ENCODE data around the gene STXBP3.
"Not testable (repeated sequence)": the region's sequence is repeated elsewhere in the genome, so short reads cannot be mapped to it uniquely, and the experiment has no call there.

STXBP3 gene

DNA sequence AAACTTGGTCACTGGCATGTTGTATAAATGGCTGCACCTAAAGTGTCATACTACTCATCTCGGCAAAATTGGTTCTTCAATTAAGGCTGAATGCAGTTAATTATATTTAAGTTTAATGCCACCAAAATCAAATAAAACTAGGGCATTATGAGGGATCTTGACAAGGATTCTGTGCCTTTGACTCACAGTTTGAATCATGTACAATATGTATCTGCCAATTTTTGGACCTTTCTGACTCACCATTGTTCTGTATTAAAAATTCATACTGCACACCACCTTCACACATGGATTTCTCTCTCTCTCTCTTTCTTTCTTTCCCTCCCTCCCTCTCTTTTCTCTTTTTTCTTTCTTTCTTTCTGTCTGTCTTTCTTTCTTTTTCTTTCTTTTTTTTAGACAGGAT, 14.1 kb upstream of the STXBP3 start:
- no peak for DNase-seq (ENCODE audit: low spot score)

DNA sequence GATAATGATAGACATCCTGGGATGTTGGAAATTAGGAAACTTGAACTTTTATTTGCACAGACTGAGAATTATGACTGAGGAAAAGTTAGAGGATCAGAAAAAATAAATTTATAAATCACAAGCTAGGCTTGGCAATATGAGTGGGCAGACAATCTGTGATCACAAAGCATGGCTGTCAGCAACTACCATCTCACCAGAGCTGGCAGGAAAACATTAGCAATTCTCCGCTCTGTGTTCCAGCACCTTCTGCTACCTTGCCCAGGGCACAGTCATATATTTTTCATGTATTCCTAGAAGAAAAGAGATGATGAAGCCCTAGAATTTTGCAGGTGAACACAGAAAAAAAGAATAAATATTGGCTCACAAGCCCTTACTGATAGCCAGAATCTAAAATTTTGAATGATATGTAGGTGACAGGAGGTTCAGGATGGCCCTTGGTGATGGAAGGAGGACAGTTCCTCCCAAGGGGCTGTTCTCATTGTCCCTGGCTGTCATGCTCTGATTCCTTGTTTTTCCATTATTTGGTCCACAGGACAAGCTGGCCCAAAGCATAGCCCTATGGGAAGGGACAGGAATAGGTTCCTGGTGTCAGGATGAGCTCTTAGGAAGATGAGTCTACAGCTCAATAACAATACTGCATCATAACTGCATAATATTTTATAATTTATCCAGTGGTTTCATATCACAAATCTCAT, 12.2 kb upstream of the STXBP3 start:
- no peak for DNase-seq (ENCODE audit: low spot score)

DNA sequence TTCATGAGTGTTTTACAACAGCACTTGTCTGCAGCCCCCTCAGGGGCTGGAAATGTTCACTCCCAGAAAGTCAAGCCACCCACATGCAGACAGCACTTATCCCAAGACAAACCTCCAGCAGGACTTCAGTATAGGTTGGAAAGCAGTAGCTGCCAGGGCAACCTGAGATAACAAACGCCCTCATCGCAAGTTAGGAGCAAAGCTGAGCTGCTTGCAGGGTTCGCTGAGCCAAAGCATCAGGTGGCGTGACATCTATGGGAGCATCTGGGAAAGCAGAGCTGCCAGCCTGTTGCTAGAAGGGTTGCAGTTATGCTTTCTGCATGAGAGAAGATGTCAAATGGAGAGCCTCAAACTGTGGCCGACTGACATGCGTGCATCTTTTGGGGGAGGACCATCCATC, 4.2 kb upstream of the STXBP3 start:
- DNase-seq (ENCODE audit: low spot score) = no peak

DNA sequence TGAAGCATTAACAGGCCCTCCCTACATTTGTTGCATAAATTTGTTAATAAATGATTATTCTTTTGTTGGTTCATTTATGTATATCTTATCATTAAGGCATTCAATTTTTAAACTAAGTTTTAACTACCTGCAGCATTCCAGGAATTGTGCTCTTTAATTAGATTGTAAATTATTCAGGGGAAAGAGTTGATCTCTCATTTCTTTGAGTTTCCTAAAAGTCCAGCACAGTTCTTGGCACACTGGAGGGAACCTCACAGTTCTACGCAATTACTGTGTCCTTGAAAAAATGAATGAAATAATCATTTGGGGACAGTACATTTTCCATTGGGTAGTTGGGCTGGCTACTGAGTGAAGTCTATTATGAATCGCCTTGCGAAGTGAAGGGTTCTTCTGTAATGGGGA, 493 bp upstream of the STXBP3 start:
- DNase-seq (ENCODE audit: low spot score) = no peak

DNA sequence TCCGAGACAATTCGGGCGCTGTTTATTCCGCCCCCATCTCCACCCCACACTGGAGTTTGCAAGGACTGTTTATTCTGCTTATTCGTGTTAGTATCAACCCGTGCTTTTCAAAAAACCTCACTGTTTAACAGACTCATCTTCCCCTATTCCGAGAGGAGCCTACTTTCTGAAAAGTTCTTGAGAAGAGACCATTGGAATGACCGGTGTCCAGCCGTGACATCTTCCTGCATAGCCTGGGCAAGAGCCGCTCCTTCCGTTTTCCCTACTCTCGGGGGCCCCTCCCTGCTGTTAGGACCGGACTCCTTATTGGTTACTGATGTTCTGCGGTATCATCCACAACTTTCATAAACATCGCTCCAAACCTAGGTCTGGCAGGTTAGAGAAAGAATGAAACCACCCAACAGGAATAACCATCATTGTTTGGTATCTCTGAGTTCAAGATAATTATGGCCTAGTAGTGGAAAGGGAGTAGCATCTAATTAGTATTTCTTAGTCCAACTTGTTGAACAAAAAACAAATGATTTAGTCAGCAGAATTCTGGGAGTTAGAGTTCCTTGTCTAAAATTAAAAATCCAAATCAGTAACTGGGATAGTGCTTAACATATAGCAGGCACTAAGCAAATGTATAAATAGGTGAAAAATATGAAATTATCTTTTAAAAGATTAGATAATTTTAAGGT, 837 bp downstream of the STXBP3 start:
- peak; percentile 77 for DNase-seq (ENCODE audit: low spot score)

DNA sequence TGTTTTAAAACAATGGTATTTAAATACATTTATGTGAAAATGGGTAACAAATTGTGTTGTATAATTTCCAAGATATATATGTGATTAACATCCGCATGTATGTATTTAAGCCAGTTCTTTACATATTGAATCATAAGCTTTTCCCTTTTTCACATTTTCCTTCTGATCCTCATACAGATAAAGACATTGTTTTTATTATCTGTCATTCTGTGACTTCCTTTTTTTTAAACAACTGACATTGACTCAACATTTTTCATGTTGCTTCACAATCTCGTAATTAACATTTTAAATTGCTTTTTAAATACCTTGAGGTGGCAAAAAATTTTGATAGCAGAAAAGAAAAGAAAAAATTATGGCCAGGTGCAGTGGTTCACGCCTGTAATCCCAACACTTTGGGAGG, 1.4 kb downstream of the STXBP3 start:
- no peak for DNase-seq (ENCODE audit: low spot score)

DNA sequence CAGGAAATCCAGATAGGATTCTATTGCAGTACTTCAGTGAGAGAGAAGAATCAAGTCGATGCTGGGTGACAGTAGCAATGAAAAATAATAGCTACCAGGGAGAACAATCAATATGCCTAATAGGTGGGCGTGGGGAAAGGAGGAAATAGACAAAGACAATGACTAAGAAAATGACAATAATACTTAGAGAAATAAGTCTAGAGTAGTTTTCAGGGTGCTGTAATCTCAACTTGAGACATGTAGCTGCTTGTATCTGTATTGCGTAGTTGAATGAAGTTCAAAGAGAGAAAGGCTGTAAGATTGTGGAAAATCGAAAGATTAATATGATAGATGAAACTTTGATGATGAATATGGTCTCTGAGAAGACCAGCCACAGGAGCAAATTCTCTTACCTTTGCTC, 2.6 kb downstream of the STXBP3 start:
- DNase-seq (ENCODE audit: low spot score) = no peak

DNA sequence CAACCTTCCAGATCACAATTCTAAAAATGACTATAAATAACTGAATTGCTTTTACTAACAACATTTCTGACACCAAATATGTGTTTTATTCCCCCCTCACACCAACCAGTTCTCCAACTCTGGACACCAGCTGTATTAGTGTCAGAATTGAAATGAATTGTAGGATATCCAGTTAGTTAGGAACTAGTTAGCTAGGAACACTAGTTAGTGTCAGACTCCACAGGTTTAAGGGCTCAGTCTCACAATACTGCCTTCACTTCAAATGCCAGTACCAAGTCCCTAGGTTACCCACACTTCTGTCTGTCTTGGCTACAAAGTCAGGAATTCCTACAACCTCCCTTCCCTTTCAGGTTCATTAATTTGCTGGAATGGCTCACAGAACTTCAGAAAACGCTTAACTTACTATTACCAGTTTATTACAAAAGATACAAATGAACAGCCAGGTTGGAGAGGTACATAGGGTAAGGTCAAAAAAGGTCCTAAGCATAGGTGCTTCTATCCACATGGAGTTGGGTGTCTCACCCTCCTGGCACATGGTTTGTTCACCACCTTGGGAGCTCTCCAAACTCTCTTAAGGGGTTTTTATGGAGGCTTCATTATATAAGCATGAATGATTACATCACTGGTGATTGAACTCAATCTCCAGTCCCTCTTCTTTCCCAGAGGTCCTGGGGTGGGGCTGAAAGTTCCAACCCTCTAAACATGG, 4.2 kb downstream of the STXBP3 start:
- no peak for DNase-seq (ENCODE audit: low spot score)

DNA sequence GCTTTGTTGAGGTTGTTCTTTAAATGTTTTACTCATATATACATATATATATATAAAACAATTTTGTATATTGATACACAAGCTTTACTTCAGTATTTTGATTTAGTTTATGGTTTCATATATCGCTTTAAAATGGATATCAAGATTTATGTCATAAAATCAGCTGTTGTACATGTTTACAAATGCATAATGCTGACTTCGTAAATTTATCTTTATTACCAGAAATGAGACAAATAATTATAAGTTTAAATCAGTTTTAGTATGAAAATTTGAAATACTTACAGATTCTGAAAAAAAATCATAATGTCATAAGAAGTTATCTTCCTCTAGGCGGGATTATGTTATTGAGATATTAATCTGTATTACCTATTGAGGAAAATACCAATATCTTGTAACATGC, 6.9 kb downstream of the STXBP3 start:
- no peak for DNase-seq (ENCODE audit: low spot score)

DNA sequence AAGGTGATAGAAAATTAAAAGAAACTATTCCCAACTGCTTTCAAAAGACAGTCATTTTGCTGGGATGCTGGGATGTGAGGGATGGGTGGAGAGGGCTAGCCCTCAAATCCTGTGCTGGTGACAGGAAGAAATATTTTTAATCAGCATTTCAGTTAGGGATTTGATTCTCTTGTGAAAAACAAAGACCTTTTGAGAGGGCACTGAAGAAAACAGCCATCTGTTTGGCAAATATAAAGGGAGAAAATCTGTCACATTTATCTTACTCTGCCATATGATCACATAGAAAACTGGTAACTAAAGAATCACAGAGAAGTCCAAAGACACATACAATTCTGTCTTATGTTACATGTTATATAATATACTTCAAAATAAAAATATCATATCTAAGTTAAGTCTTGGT, 12.3 kb downstream of the STXBP3 start:
- DNase-seq (ENCODE audit: low spot score) = no peak

DNA sequence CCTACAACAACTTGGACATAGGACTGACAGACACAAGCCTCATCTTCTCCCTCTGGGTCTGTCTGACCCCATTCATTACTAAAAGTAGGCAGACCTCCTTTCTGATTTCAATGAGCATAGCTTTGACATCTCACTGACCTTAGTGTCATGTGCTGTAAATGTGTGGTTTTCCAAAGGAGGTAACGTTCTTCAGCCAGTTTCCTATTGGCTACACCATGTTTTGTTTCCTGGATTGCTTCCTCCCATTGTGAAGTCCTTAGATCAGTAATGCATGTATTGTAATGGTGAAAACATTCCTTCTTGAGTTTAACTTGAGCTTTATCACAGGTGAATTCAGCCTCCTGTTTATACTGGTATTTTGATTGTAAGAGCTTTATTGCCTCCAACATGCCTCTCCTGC, 20.6 kb downstream of the STXBP3 start:
- no peak for DNase-seq (ENCODE audit: low spot score)

DNA sequence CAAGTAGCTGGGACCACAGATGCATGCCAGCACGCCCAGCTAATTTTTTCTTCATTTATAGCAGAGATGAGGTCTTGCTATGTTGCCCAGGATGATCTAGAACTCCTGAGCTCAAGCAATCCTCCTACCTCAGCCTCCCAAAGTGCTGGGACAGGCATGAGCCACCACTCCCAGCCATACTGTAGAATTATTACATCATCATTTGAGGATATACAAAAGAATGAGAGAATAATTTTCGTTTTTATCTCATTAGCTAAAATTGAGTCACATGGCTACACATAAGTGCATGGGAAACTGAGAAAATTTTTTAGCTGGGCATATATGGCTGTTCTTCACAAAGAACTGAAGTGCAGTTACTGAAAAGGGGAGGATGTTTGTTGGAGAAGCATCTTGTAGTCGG, 21.2 kb downstream of the STXBP3 start:
- DNase-seq (ENCODE audit: low spot score) = no peak

DNA sequence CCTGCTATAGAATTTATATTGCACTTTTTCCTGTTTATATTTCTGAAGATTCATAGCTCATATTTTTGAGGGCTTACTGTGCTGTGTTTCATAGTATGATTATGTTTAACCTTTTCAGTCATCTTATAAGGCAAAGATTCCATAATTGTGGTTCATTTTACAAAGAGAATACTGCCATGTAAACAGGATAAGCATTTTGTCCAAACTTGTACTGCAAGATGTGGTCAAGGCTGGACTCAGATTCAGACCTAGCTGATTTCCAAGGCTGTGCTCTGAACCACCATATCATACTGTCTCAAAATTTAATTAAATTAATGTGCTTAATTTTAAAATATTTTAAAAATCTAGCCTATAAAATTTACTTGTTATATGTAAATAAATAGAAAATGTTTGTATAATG, 31.4 kb downstream of the STXBP3 start:
- DNase-seq (ENCODE audit: low spot score) = no peak

DNA sequence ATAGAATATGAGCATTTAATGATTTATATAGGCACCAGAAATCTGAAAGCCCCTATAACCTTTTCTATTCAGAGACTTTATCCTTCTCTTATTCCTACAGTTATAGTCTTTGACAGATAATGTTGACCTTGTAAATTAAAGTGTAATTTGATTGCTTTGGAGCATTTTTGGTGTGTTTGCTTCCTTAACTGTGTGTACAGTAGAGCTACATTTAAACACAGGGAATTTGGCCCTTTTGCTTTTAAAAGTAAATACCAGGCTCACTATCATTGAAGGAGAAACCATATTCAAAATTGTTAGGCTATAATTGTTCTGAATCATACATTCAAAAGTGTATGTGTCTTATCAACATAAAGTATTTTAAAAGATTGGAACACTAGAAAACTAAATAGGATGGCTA, 33.0 kb downstream of the STXBP3 start:
- DNase-seq (ENCODE audit: low spot score) = no peak

DNA sequence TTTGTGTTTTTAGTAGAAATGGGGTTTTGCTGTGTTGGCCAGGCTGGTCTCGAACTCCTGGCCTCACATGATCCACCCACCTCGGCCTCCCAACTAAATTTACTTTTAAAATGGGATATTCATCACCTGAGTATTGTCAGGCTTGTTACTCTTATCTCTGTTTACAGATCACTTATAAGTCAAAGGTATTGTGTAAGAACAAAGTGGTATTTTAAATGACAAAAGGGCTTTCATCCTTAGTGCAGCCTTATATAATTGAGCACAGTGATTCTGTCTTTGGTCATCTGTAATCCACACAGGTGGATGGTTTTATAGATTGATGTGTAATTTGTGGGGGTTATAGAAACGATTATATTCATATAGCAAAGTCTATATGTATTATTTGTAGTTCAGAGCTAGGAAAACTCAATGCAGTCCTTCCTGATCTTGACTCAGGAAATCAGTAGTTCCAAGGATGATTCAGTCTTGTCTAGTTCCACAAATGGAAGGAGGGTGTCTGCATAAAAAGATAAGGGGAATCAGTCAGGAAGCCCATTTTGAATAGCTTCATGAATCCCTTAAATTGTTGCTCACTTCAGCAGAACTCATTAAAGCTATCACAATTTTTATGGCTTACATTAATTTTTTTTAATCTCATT, 34.6 kb downstream of the STXBP3 start:
- DNase-seq (ENCODE audit: low spot score) = no peak

DNA sequence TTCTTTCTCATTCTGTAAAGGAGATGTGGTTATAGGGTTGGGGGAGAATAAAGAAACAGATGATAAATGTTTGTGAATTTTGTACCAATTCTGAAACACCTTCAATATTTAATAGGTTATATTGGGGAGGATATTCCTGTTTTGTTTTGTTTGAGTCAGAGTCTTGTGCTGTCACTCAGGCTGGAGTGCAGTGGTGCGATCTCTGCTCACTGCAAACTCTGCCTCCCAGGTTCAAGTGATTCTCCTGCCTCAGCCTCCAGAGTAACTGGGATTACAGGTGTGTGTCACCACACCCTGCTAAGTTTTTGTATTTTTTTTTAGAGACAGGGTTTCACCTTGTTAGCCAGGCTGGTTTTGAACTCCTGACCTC, 35.1 kb downstream of the STXBP3 start:
- not testable (repeated sequence) for DNase-seq (ENCODE audit: low spot score)

DNA sequence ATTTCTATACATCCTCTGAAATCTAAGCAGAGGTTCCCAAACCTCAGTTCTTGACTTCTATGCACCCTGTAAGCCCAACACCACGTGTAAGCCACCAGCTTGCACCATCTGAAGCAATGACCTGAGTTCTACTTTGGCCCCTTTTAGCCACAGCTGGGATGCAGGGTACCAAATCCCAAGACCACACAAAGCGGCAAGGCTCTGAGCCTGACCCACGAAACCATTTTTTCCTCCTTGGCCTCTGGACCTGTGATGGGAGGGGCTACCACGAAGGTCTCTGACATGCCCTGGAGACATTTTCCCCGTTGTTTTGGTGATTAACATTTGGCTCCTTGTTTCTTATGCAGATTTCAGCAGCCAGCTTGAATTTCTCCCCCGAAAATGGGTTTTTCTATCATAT, 38.8 kb downstream of the STXBP3 start:
- DNase-seq (ENCODE audit: low spot score) = no peak

DNA sequence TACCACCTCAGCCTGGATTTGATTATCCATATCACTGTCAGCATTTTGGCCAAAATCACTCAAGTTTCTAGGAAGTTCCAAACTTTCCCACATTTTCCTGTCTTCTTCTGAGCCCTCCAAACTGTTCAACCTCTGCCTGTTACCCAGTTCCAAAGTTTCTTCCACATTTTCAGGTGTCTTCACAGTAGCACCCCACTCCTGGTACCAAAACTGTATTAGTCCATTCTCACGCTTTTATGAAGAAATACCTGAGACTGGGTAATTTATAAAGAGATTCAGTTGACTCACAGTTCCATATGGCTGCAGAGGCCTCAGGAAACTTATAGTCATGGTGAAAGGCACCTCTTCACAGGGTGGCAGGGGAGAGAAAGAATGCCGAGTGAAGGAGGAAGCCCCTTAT, 39.4 kb downstream of the STXBP3 start:
- no peak for DNase-seq (ENCODE audit: low spot score)

DNA sequence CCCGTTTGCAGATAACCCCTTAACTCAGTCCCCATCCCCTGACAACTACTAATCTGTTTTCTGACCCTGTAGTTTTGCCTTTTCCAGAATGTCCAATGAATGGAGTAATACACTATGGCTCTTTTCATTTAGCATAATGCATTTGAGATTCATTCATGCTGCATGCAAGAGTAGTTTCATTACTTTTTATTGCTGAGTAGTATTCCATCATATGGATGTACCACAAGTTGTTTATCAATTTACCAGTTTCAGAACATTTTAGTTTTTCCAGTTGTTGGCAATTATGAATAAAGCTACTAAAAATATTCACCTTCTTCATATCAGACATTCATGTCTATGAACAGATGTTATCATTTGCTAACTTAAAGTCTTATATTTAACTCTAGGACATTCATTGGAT, 45.3 kb downstream of the STXBP3 start:
- DNase-seq (ENCODE audit: low spot score) = no peak

DNA sequence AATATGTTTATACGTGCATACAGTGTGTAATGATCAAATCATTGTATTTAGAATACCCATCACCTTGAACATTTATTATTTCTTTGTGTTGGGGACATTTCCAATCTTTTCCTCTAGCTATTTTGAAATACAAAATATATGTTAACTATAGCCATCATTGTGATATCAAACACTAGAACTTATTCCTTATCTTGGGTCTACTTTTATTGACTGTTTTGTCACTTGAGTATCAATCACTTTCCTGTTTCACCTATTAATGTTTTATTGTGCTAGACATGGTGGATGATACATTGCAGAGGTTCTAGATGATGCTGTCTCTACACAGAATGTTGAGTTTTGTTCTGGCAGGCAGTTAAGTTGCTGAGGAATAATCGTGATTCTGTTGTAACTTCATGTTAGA, 45.9 kb downstream of the STXBP3 start:
- no peak for DNase-seq (ENCODE audit: low spot score)

DNA sequence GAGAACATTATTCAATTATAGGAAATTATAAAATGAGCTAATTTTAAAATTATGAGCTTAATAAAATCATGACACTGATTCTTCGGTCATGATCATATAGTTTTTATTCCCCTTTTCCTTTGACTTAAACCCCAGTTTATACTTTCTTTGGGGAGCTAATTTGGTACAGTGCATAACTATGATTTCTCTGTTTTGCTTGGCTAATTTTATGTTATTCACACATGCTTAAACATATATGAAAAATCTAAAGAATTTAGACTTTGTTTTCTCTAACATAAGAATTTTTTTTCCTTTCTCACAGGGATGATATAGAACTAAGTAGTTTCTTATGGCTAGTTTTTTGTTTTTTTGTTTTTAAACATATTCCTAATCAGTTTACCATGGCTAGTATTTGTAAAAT, 52.5 kb downstream of the STXBP3 start:
- DNase-seq (ENCODE audit: low spot score) = no peak

DNA sequence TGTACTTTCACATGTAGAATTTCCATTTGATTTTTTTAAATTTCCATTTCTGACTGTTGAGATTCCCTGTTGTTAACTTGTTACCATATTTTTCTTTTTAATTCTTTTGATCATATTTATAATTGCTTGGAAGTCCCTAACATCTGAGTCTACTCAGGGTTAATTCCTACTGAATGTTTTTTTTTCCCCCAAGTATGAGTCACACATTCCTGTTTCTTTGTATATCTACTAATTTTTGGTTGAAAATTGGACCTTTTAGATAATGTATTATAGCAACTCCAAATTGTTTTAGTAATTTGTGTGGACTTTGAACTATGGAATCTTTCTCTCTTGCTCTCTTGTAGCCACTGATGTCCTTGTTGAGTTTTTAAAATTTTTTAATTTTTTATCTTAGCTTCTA, 54.6 kb downstream of the STXBP3 start:
- DNase-seq (ENCODE audit: low spot score) = no peak

DNA sequence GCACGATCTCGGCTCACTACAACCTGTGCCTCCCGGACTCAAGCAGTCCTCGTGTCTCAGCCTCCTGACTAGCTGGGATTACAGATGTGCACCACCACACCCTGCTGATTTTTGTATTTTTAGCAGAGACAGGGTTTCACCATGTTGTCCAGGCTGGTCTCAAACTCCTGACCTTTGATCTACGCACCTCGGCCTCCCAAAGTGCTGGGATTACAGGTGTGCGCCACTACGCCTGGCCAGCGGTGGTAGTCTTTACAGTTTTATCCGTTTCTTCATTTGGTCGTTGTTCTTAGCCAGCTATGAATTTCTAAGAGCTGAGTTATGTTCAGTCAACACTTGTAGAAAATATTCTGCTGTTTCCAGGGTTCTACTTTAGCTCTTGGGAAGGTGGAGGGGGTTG, 57.1 kb downstream of the STXBP3 start:
- DNase-seq (ENCODE audit: low spot score) = no peak

Measured in HuH-7 (cell line).